Dedifferentiated amniotic fluid mesenchymal stem cell (primary cell): ENCODE data around the gene SNTG2.
"Not testable (repeated sequence)": the region's sequence is repeated elsewhere in the genome, so short reads cannot be mapped to it uniquely, and the experiment has no call there.

Source experiments
- DNase-seq: peaks from one replicate; pipeline ENCODE4 v3.0.0-alpha.2; 2016; ENCODE audit errors: extremely low spot score

The SNTG2 gene

GRCh38 chr2:950080-950966 is at the start of gene SNTG2:
SNTG2 (plus strand) TSS chr2:950849; CDS start chr2:950997, 148 bp downstream.
- no peak for DNase-seq

GRCh38 chr2:902584-902983 is 48.1 kb upstream of the SNTG2 start:
- no peak for DNase-seq

- DNase-seq = no peak
Observed at GRCh38 chr2:903223-903900, 47.3 kb upstream of the SNTG2 start.

GRCh38 chr2:904246-905024 is 46.2 kb upstream of the SNTG2 start:
- no peak for DNase-seq

GRCh38 chr2:905091-905832 is 45.4 kb upstream of the SNTG2 start:
- no peak for DNase-seq

- DNase-seq = no peak
Observed at GRCh38 chr2:905833-906140, 44.9 kb upstream of the SNTG2 start.

GRCh38 chr2:907706-908105 is 42.9 kb upstream of the SNTG2 start:
- DNase-seq = no peak

- DNase-seq = no peak
Observed at GRCh38 chr2:908568-908967, 42.1 kb upstream of the SNTG2 start.

- DNase-seq = not testable (repeated sequence)
Observed at GRCh38 chr2:909764-910379, 40.8 kb upstream of the SNTG2 start.

GRCh38 chr2:910698-911097 is 40.0 kb upstream of the SNTG2 start:
- no peak for DNase-seq

- DNase-seq = no peak
Observed at GRCh38 chr2:915979-916378, 34.7 kb upstream of the SNTG2 start.

GRCh38 chr2:916935-917334 is 33.7 kb upstream of the SNTG2 start:
- no peak for DNase-seq

GRCh38 chr2:919672-920071 is 31.0 kb upstream of the SNTG2 start:
- DNase-seq = no peak

- no peak for DNase-seq
Observed at GRCh38 chr2:920573-920972, 30.1 kb upstream of the SNTG2 start.

- no peak for DNase-seq
Observed at GRCh38 chr2:920999-921398, 29.6 kb upstream of the SNTG2 start.

GRCh38 chr2:922185-922584 is 28.5 kb upstream of the SNTG2 start:
- no peak for DNase-seq

- no peak for DNase-seq
Observed at GRCh38 chr2:923832-924601, 26.6 kb upstream of the SNTG2 start.

GRCh38 chr2:924701-925100 is 25.9 kb upstream of the SNTG2 start:
- no peak for DNase-seq

- no peak for DNase-seq
Observed at GRCh38 chr2:925309-925708, 25.3 kb upstream of the SNTG2 start.

- no peak for DNase-seq
Observed at GRCh38 chr2:925711-926110, 24.9 kb upstream of the SNTG2 start.
